HepG2 (cell line): ENCODE results near the gene POPDC2. TPM values are rescaled to one million over a fixed set of nuclear protein-coding genes. Genes with fewer than 3 reads are reported as not detected.

ENCODE experiments used
- ATAC-seq: fragments of 200-7000 bp; cut with Tn5 transposase; 3 replicates; pipeline ENCODE4 v1.9.1; 2020; ENCODE audit warnings: mild to moderate bottlenecking, moderate library complexity
- BruUV-seq: library from RNA; stranded (reverse); fragments of 400-500 nt; replicated peaks from 2 replicates; lab custom pipeline; 2021; lab: Mats Ljungman, UMichigan
- CTCF ChIA-PET: fragments of 300-600 bp; formaldehyde crosslinking; extraction: SDS; loops from one replicate; lab custom pipeline; 2021; ENCODE audit warnings: low total read pairs, inconsistent platforms, low intra/inter-chr PET ratio; lab: Yijun Ruan, JAX
- POLR2A ChIA-PET: fragments of 350-600 bp; sonication (Branson Sonifier 250); formaldehyde crosslinking; loops from one replicate; lab custom pipeline; 2020; ENCODE audit warnings: antibody characterized with exemption, inconsistent platforms; lab: Yijun Ruan, JAX
- DNase-seq: peaks from one replicate; pipeline ENCODE4 v3.0.0-alpha.2; 2015; ENCODE audit warnings: low spot score
- FAIRE-seq: peaks from 3 replicates; lab custom pipeline; 2011; peaks lifted over from hg19 to GRCh38; lab: Jason Lieb, UNC
- H2AFZ ChIP-seq: one replicate; pipeline ENCODE4 v1.6.1; 2011; ENCODE audit warnings: low read length, inconsistent platforms
- H3K27ac ChIP-seq: fragments of 300-600 bp; 3 replicates; pipeline ENCODE4 v1.8.0; 2011; ENCODE audit warnings: mixed run types, mild to moderate bottlenecking, mixed read lengths, low read length, inconsistent platforms; ENCODE audit not compliant: insufficient read depth; ENCODE audit errors: extremely low read length
- H3K27me3 ChIP-seq, 2 experiments: fragments of 200-600 bp in 1 of 2; 2 replicates in 1 of 2; 3 replicates in 1 of 2; pipeline versions ENCODE4 v1.6.0 to v1.8.0; 2011; ENCODE audit warnings: low read length in 2 of 2, mild to moderate bottlenecking in 2 of 2, moderate library complexity in 2 of 2, inconsistent platforms in 1 of 2; ENCODE audit not compliant: insufficient read depth in 2 of 2, control insufficient read depth in 1 of 2
- H3K36me3 ChIP-seq, 2 experiments: fragments of 200-600 bp in 1 of 2; replicated peaks in 1 of 2; 2 replicates in 1 of 2; 3 replicates in 1 of 2; pipeline versions ENCODE4 v1.5.1 to v1.8.0; 2011; ENCODE audit warnings: low read length in 2 of 2, inconsistent platforms in 1 of 2; ENCODE audit not compliant: insufficient read depth in 2 of 2, control insufficient read depth in 1 of 2
- H3K4me1 ChIP-seq: 2 replicates; pipeline ENCODE4 v1.5.1; 2012; ENCODE audit warnings: low read length, inconsistent platforms; ENCODE audit not compliant: insufficient read depth
- H3K4me2 ChIP-seq: 2 replicates; pipeline ENCODE4 v1.6.0; 2011; ENCODE audit warnings: low read depth, low read length, inconsistent platforms
- H3K4me3 ChIP-seq, 3 experiments: fragments of 200-600 bp in 1 of 3; sonication (generic), shearing (Covaris generic) in 1 of 3; replicated peaks in 1 of 3; 2 replicates each; pipeline ENCODE4 v1.5.1; 2011 to 2016; ENCODE audit warnings: low read length in 3 of 3, inconsistent platforms in 2 of 3, low read depth in 2 of 3, mild to moderate bottlenecking in 2 of 3, control low read depth in 1 of 3, mixed read lengths in 1 of 3; ENCODE audit not compliant: insufficient read depth in 1 of 3
- H3K79me2 ChIP-seq: one replicate; pipeline ENCODE4 v1.6.1; 2011; ENCODE audit warnings: low read length, inconsistent platforms; ENCODE audit not compliant: insufficient read depth
- H3K9ac ChIP-seq: 2 replicates; pipeline ENCODE4 v1.6.0; 2011; ENCODE audit warnings: mild to moderate bottlenecking, low read depth, low read length, inconsistent platforms; ENCODE audit not compliant: insufficient read depth
- H3K9me3 ChIP-seq: 2 replicates; pipeline ENCODE4 v1.5.1; 2012; ENCODE audit warnings: mild to moderate bottlenecking, low read length
- H4K20me1 ChIP-seq: 2 replicates; pipeline ENCODE4 v1.6.0; 2011; ENCODE audit warnings: inconsistent platforms, mild to moderate bottlenecking, low read length, moderate library complexity; ENCODE audit not compliant: insufficient read depth
- CSRNP1 ChIP-seq: sonication (generic); formaldehyde crosslinking; IDR thresholded peaks from 2 replicates; pipeline ENCODE4 v1.8.1; 2023; ENCODE audit warnings: mild to moderate bottlenecking, missing genetic modification reagents
- FOXA1 ChIP-seq, 2 experiments: fragments of 450-650 bp in 1 of 2; sonication (generic) in 1 of 2; formaldehyde crosslinking in 1 of 2; IDR thresholded peaks; 2 replicates each; pipeline versions ENCODE4 v1.4.0 to v1.6.1; 2016 to 2020; ENCODE audit warnings: missing genetic modification reagents in 1 of 2
- KLF9 ChIP-seq: IDR thresholded peaks from 2 replicates; pipeline ENCODE4 v1.6.1; 2016; ENCODE audit warnings: low read depth
- NFKB2 ChIP-seq: sonication (generic); formaldehyde crosslinking; IDR thresholded peaks from 2 replicates; pipeline ENCODE4 v1.4.0; 2020; ENCODE audit warnings: missing genetic modification reagents, borderline replicate concordance
- PLRG1 ChIP-seq: fragments of 450-650 bp; conservative IDR thresholded peaks from 2 replicates; pipeline ENCODE4 v1.6.1; 2016
- RAD21 ChIP-seq: fragments of 450-650 bp; formaldehyde crosslinking; IDR thresholded peaks from 2 replicates; pipeline ENCODE4 v1.5.0; 2020; ENCODE audit warnings: mild to moderate bottlenecking
- RAD51 ChIP-seq: fragments of 450-650 bp; IDR thresholded peaks from 2 replicates; pipeline ENCODE4 v1.6.1; 2016; ENCODE audit warnings: borderline replicate concordance
- RCOR2 ChIP-seq: IDR thresholded peaks from 2 replicates; pipeline ENCODE4 v1.6.1; 2016; ENCODE audit warnings: missing biosample characterization, missing genetic modification reagents
- SATB2 ChIP-seq: sonication (generic); formaldehyde crosslinking; IDR thresholded peaks from 2 replicates; pipeline ENCODE4 v1.5.0; 2020; ENCODE audit warnings: missing genetic modification reagents
- SMC3 ChIP-seq: IDR thresholded peaks from 2 replicates; pipeline ENCODE4 v1.6.1; 2011; ENCODE audit warnings: low read length, improper control_type of control experiment
- STAG1 ChIP-seq: sonication (generic); formaldehyde crosslinking; IDR thresholded peaks from 2 replicates; pipeline ENCODE4 v1.4.0; 2020; ENCODE audit warnings: missing genetic modification reagents
- ZNF143 ChIP-seq: sonication (generic); formaldehyde crosslinking; IDR thresholded peaks from 2 replicates; pipeline ENCODE4 v1.4.0; 2020; ENCODE audit warnings: missing genetic modification reagents
- ZNF383 ChIP-seq: sonication (generic); formaldehyde crosslinking; IDR thresholded peaks from 2 replicates; pipeline ENCODE4 v1.4.0; 2020; ENCODE audit warnings: missing genetic modification reagents, mild to moderate bottlenecking, borderline replicate concordance
- ZNF619 ChIP-seq: sonication (generic); formaldehyde crosslinking; IDR thresholded peaks from 2 replicates; pipeline ENCODE4 v1.4.0; 2020; ENCODE audit warnings: mild to moderate bottlenecking, missing genetic modification reagents
- ZNF839 ChIP-seq: sonication (generic); formaldehyde crosslinking; IDR thresholded peaks from 2 replicates; pipeline ENCODE4 v1.4.0; 2020; ENCODE audit warnings: missing genetic modification reagents, mild to moderate bottlenecking, borderline replicate concordance
- ZSCAN12 ChIP-seq: sonication (generic); formaldehyde crosslinking; IDR thresholded peaks from 2 replicates; pipeline ENCODE4 v1.9.0; 2021; ENCODE audit warnings: mild to moderate bottlenecking, missing genetic modification reagents
- WGBS: methylation state at CpG from one replicate; pipeline ENCODE4 v1.1.6; 2017; ENCODE audit warnings: low lambda C conversion rate; 5-methylcytosine and 5-hydroxymethylcytosine counted together
- in situ Hi-C: cut with HindIII; loops from 2 replicates; pipeline ENCODE4 v1.10.0; 2017; ENCODE audit warnings: low pct_unique_long_range_greater_than_20kb; ENCODE audit not compliant: extremely low pct_ligation_motif_present
- intact Hi-C: fragments of 100-400 bp; cut with micrococcal nuclease; formaldehyde crosslinking; loops from one replicate; pipeline ENCODE4 v1.10.0; 2022; ENCODE audit not compliant: unreplicated experiment
- polyA plus RNA-seq, 8 experiments: library from polyadenylated mRNA; depleted of rRNA in 3 of 8; stranded (reverse) in 7 of 8; unstranded in 1 of 8; fragments of >200 nt; fragmentation: Illumina TruSeq in 4 of 8; extraction: Trizol in 4 of 8; gene quantifications; 2 replicates each; pipeline versions ENCODE4 v1.2.1 to v1.2.3, GENCODE V29; 2011 to 2016; ENCODE audit warnings: low read depth in 4 of 8, missing spikeins in 1 of 8, mixed read lengths in 1 of 8; ENCODE audit not compliant: insufficient read depth in 1 of 8
- total RNA-seq, 5 experiments: library from RNA; depleted of rRNA; stranded (reverse); fragments of >200 nt; fragmentation: Illumina TruSeq; extraction: Trizol; gene quantifications; 2 replicates each; pipeline ENCODE4 v1.2.3, GENCODE V29; 2016; ENCODE audit warnings: low read depth in 1 of 5
- TF ChIP-seq, protein P1 (sequence below): sonication (generic); formaldehyde crosslinking; IDR thresholded peaks from 2 replicates; pipeline ENCODE4 v1.5.0; 2020; ENCODE audit warnings: mild to moderate bottlenecking, missing genetic modification reagents, moderate library complexity

Gene POPDC2
- total and polyA plus RNA-seq, 2 of the 13 experiments (the other 11 are each of a cell fraction or from before 2014, with no cell fraction given) = 0.18 to 0.58 TPM

- CTCF ChIA-PET = interaction anchor here (1.4 to 2.4 kb wide), 3 partner anchors 261 to 536 kb away, joined by 5 to 13 read pairs (median 6); partner anchors contain the start of gene TEX55
- peaks cover 8% of the 10 kb centered on the region for H3K4me1 ChIP-seq
- H3K79me2 ChIP-seq = peaks cover 4% of the 10 kb centered on the region
- no peaks in the 10 kb centered on the region; a peak in 1 of 5 replicates for H3K27me3 ChIP-seq
- TF ChIP-seq PLRG1 (no peak), RAD21 (CRISPR knock-in tag) (peak; percentile 50), STAG1 (peak; percentile 84), SMC3 (peak; percentile 60; the same call in 1 of the 2 replicates)
- TF ChIP-seq, protein P1, sequence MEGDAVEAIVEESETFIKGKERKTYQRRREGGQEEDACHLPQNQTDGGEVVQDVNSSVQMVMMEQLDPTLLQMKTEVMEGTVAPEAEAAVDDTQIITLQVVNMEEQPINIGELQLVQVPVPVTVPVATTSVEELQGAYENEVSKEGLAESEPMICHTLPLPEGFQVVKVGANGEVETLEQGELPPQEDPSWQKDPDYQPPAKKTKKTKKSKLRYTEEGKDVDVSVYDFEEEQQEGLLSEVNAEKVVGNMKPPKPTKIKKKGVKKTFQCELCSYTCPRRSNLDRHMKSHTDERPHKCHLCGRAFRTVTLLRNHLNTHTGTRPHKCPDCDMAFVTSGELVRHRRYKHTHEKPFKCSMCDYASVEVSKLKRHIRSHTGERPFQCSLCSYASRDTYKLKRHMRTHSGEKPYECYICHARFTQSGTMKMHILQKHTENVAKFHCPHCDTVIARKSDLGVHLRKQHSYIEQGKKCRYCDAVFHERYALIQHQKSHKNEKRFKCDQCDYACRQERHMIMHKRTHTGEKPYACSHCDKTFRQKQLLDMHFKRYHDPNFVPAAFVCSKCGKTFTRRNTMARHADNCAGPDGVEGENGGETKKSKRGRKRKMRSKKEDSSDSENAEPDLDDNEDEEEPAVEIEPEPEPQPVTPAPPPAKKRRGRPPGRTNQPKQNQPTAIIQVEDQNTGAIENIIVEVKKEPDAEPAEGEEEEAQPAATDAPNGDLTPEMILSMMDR = peak; percentile 68
- DNase-seq (peak; percentile 15), FAIRE-seq (no peak), ATAC-seq (0 out of 3 replicates have a peak, but pooled peaks have one; percentile 23)
- no peak overlapping the region for H3K4me3 ChIP-seq
- H2AFZ ChIP-seq = no peak overlapping the region
- H3K27ac ChIP-seq = no peak overlapping the region
- H3K4me2 ChIP-seq = no peak overlapping the region
- no peaks in the 10 kb centered on the region for H3K36me3 ChIP-seq
- in situ Hi-C loops = loop anchor here (25.0 kb wide), 3 partner anchors 269 to 794 kb away; partner anchors contain the start of gene TEX55
- no peak overlapping the region for H3K9ac ChIP-seq
- H4K20me1 ChIP-seq = no peaks in the 10 kb centered on the region
- no TSS peak for BruUV-seq
- intact Hi-C loops = loop anchor here (1.0 to 2.0 kb wide), 3 partner anchors 81 to 799 kb away; partner anchors contain the start of gene POGLUT1
- WGBS = 0% methylated on average over 1 of the region's 1 CpG
- no peaks in the 10 kb centered on the region for H3K9me3 ChIP-seq
- POLR2A ChIA-PET = interaction anchor here (1.0 to 1.1 kb wide), 2 partner anchors 183 to 440 kb away, joined by 3 to 4 read pairs; partner anchors contain the start of genes B4GALT4 and TIMMDC1
Observed at GRCh38 chr3:119681279-119681678, 20.9 kb upstream of the POPDC2 start.

DNA sequence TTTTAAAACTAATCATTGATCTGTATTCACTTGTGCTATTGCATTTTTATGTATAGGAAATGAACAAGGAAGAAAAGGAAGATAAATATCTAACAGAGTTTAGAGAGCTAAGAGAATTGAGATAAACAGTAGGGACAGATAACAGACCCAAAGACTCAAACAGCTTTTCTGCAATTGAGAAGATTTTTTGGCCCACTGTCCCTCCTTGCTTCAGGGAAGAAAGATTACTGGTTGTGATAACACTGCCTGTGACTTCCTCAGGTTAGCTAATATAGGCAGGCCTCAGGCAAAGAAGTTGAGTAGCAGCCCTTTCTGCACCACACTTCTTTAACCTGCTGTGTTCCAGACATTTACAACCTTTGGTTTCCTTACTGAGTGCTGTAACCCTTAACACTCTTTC lies 19.5 kb upstream of the POPDC2 start:
- peaks cover 4% of the 10 kb centered on the region for H3K79me2 ChIP-seq
- no peak overlapping the region for H3K4me3 ChIP-seq
- in situ Hi-C loops (loop anchor here (25.0 kb wide), 3 partner anchors 268 to 793 kb away; partner anchors contain the start of gene TEX55), intact Hi-C loops (loop anchor here (2.0 kb wide), 1 partner anchor 211 kb away; the partner anchor contains the start of gene POGLUT1)
- no peak overlapping the region for H3K9ac ChIP-seq
- peaks cover 16% of the 10 kb centered on the region for H3K4me1 ChIP-seq
- ATAC-seq (no peak), DNase-seq (no peak), FAIRE-seq (no peak)
- no peaks in the 10 kb centered on the region for H3K9me3 ChIP-seq
- CTCF ChIA-PET = no interaction called here
- POLR2A ChIA-PET = no interaction called here
- no peak overlapping the region for H2AFZ ChIP-seq
- no peak overlapping the region for H3K4me2 ChIP-seq
- H3K27me3 ChIP-seq = no peaks in the 10 kb centered on the region; a peak in 1 of 5 replicates
- H3K27ac ChIP-seq = no peak overlapping the region
- peaks cover 0 to 2% of the 10 kb centered on the region in 2 experiments; a peak in 1 of 5 replicates for H3K36me3 ChIP-seq
- H4K20me1 ChIP-seq = no peaks in the 10 kb centered on the region
- BruUV-seq = no TSS peak
- TF ChIP-seq ZNF839 (no peak), RAD51 (no peak), ZNF143 (CRISPR knock-in tag) (no peak), RCOR2 (no peak), FOXA1 (IDR thresholded peaks at IDR 0.05) (no peak), FOXA1 (CRISPR knock-in tag; IDR thresholded peaks at IDR 0.05) (no peak), SATB2 (CRISPR knock-in tag) (no peak), CSRNP1 (CRISPR knock-in tag) (no peak), ZNF619 (CRISPR knock-in tag) (no peak), KLF9 (CRISPR knock-in tag) (no peak), NFKB2 (CRISPR knock-in tag) (no peak), ZSCAN12 (CRISPR knock-in tag) (no peak), ZNF383 (CRISPR knock-in tag) (no peak)
- TF ChIP-seq, all 625 proteins: peak for 0
